GM18868 (cell line): ENCODE results near the gene SLCO4A1.

Experiments
- ATAC-seq: cut with Tn5 transposase; IDR thresholded peaks from one replicate; pipeline ENCODE4 v1.9.1; 2021; ENCODE audit warnings: mild to moderate bottlenecking, moderate library complexity; ENCODE audit not compliant: unreplicated experiment

SLCO4A1 gene, protein sequence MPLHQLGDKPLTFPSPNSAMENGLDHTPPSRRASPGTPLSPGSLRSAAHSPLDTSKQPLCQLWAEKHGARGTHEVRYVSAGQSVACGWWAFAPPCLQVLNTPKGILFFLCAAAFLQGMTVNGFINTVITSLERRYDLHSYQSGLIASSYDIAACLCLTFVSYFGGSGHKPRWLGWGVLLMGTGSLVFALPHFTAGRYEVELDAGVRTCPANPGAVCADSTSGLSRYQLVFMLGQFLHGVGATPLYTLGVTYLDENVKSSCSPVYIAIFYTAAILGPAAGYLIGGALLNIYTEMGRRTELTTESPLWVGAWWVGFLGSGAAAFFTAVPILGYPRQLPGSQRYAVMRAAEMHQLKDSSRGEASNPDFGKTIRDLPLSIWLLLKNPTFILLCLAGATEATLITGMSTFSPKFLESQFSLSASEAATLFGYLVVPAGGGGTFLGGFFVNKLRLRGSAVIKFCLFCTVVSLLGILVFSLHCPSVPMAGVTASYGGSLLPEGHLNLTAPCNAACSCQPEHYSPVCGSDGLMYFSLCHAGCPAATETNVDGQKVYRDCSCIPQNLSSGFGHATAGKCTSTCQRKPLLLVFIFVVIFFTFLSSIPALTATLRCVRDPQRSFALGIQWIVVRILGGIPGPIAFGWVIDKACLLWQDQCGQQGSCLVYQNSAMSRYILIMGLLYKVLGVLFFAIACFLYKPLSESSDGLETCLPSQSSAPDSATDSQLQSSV

DNA sequence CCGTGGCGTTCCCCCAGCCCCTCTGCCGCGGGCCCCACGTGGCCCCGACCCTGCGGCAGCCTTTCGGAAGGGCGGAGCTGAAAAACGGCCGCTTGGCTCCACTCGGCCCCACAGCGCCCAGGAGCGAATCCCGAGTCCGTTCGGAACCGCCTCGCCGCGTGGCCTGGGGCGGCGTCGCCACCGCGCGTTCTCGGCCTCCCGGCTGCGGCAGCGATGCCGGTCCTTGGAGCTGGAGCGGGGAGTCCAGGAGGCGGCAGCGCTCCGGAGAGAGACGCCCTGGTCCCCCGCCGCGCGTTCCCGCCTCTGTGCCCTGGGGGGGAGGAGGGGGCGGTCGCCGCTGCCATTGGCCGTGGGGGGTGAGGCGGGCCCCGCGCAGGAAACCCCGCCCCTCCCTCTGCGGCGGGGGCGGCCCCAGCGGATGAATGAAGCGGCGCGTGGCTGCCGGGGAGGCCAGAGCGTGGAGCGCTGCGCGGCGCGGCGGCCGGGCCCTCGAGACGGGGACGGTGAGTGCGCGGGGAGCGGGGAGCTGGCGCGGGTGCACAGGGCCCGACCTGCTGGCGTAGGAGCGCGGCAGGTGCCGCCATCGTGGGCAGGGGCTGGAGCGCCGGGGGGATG is at the start of gene SLCO4A1:
SLCO4A1 (plus strand) TSS at position 453 of the 615 bp plus-strand sequence. CDS start 13,952 bp downstream, outside the sequence.
- peak; percentile 76 for ATAC-seq

DNA sequence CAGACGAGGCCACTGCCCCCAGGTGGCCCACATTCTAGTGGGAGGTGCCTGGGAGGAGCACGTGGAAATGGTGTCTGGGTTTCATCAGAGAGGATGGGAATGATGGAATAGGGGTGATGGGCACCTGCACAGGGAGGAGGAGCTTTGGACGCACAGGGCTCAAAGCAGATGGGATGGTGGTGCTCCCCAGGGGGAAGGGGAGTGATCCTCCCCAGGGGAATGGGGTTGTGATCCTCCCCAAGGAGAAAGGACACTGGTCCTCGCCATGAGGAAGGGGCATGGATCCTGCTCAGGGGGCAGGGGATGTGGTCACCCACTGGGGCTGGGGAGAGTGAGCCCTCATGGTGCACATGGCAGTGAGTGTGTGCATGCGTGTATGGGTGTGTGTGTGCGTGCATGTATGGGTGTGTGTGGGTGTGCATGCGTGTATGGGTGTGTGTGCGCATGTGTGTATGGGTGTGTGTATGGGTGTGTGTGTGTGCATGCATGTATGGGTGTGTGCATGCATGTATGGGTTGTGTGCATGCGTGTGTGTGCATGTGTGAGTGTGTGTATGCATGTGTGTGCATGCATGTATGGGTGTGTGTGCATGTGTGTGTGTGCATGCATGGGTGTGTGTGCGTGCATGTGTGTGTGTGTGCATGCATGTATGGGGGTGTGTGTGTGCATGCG is 49.7 kb upstream of the SLCO4A1 start:
- ATAC-seq = no peak

DNA sequence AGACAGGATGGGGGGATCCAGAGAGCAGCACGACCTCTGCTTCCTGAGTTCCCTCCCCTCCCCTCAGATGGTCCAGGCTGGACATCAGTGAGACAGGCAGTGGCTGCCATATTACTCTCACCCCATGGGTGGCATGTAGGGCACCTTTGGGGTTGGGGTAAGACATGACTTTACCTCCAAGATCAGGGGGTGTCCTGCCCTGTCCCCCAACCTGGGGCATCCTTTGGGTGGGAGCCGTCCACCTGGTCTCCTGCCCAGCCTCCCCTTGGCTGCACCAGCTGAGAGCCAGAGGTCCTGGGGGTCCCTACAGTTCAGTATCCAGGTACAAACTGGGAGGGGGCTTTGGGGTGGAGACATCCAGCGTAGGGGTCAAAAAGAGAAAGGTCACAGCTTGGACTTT is 48.7 kb upstream of the SLCO4A1 start:
- ATAC-seq = no peak

DNA sequence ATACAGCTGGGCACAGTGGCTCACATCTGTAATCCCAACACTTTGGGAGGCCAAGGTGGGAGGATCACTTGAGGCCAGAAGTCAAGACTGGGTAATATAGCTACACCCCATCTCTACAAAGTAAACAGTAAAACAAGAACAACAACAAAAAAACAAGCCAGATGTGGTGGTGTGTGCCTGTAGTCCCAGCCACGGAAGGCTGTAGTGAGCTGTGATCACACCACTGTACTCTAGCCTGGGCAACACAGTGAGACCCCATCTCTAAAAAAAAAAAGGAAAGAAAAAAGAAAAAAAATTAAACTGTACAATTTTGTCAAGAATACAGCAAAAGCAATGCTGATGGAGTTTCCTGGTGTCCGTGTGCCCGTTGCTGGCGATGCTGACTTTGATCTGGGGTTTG is 47.2 kb upstream of the SLCO4A1 start:
- ATAC-seq = no peak

DNA sequence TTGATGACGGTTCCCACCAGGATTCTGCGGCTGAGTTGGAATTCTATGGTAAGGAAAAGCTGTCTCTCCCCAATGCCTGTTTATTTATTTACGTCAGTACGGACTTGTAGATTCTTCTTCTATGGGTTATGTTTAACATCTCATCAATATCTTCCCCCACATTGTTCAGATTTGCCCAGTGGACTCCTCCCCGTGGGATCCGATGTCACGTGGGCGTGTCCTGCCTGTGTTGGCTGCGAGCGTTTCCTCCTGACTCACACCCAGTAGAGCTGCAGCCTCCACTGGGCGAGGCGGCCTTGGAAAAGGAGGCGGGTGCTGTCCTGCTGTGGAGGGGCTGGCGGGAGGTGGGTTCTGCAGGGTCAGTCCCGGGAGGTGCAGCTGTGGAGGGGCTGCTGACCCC is 46.8 kb upstream of the SLCO4A1 start:
- ATAC-seq = no peak

DNA sequence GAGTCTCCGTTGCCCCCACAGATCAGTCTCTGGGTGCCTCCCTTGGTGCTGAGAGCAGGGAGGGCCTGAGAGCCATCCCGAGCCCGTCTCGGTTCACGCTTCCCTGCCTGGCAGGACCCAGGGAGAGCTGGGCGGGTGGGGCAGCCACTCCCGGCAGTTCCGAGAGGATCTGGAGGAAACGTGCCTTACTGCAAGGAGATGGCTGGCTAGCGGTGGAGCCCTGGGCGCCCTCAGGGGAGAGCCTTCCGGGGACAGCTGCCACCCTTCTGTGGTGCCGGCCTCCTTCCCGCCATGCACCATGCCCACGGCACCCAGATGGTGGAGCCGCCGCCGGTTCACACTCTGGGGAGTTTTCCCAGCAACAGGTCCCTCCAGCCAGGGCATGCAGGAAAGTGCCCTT is 45.8 kb upstream of the SLCO4A1 start:
- ATAC-seq = no peak

DNA sequence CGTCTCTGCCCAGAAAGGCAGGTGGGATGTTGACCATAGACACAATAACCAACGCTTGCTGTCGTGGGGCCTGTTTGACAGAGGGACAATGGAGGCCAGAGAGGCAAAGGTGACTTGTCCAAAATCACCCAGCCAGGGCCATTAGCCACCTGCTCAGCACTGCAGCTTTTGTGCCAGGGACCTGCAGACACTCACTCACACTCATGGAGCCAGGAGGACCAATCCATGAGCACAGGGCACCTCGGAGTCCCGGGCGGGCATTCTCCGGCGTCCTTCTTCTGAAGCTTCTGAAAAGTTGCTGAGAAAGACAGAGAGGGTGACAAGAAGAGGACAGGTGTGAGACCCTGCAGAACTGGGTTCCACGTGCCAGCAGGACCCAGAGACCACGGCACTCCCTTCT is 45.4 kb upstream of the SLCO4A1 start:
- ATAC-seq = no peak

DNA sequence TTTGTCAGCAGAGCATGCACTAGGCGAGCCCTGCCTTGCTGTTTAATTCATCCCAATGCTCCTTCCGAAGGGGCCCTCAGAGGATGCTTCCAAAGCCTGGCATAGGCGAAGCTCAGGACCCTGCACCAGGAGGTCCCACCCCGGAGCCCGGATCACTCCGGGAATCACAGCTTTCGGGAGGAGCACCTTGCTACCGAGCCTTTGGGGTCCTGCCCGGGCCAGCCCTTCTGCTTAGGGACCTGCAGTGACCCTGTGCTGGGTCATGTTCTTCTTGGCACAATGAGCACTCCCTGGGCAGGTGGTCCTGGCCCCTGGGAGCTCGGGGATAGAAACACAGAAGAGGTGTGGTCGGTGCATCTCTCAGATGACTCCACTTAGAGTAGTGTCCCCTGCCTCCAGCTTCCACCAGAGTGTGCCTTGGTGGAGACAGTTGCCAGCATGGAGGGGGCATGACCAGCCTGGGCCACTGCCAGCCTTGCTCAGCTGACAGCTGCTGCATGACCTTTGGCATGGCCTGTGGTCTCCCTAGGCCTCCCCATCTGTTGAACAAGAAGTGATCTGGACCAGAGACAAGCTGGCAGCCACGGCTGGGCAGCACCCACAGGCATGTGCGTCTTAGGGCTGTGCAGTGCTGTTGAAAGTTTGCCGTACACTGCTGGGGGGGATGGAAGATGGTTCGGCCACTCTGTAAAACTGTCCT is 44.7 kb upstream of the SLCO4A1 start:
- ATAC-seq = no peak

DNA sequence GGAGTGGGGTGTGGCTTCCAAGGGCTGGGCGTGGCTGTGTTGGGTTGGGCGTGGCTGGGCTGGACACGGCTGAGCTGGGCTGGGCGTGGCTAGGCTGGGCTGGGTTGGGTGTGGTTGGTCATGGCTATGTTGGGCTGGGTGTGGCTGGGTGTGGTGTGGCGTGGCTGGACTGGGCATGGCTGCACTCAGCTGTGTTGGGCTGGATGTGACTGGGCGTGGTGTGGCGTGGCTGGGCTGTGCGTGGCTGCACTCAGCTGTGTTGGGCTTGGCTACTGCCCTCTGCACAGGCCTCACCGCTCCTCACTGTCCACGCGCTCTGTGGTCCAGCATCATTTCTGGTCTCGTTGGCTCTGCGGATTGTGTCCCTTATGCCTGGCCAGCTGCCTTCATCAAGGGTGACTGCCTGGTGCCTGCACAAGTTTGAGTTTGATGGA is 43.5 kb upstream of the SLCO4A1 start:
- no peak for ATAC-seq

DNA sequence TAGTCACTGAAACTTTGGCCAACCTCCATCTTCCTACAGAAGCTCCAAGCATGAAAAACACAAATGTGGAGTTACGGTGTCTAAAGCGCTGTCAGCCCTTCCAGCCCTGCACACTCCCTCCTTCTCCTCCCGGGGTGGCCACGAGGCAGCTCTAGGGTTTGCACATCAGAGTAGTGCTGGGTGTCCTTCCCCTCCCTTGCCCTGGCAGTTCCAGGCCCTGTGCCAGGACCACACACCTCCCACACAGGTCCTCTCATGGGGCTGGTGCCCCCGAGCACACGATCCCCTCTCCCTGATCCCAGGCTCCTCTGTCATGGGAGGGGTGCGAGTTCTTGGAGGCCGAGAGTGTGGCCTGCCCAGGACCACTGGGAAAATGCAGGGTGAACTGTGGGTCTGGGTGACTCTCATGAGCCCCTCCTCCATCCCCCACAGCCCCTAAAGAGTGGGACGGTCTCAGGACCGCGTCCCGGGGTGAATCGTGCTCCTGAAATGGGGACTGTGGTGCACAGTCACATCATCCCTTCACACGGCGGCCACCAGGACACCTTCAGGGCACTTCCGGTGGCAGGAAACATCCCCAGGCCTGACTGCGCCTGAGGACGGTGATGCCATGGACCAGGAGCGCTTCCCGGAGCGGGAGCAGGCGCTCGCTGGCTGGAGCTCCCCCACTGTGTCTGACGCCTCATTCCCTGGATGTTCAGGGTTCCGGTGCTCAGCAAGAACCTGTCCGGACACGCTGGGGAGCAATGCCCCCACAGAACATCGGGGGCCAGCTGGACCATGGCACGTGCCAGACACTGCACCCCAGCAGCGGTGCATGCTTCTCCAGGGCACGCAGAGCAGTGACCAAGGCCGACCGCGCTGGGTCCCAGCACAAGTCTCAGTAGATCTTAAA is 42.8 kb upstream of the SLCO4A1 start:
- ATAC-seq = no peak

DNA sequence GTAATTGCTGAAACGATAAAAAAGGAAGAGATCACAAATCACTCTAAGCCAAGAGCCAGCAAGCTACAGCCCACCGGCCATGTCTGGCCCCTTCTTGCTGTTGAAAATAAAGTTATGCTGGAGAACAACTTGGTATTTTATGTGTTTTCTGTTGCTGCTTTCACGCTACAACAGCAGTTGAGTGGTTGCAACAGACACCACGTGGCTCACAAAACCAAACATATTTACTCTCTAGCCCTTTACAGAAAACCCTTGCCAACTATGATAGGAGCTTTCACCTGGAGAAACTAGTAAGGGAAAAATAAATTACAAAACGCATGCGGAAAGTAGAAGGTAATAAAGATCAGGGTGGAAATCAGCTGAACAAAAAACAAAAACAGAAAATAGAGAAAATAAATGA is 41.1 kb upstream of the SLCO4A1 start:
- no peak for ATAC-seq

DNA sequence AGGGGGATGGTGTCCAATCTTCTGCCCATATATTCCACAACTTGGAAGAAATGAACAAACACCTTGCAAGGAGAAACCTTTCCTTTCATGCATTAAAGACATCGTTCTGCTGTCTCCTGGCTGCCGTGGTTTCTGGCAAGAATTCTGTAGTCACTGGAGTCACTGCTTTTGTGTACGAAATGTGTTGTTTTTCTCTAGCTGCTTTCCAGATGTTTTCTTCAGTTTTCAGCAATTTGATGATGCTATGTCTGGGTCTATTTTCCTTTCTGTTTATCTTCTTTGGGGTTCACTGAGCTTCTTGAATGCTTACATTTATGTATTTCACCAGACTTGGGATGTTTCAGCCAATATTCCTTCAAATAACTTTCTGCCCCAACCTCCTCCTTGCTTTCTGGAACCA is 40.6 kb upstream of the SLCO4A1 start:
- ATAC-seq = no peak

DNA sequence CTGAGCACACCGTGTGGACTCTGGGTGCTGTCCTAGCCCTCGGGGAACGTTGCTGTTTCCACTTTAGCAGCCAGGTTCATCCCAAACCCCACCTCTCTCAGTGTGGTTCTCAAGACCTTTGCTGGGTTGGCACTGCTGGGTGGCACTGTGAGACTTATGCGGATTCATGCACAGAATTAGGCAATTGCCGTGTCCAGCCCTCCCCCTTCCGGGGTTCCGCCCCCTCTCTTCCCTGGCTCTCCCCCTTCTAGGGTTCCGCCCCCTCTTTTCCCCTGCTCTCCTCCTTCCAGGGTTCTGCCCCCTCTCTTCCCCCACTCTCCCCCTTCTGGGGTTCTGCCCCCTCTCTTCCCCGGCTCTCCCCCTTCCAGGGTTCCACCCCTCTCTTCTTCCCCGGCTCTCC is 39.8 kb upstream of the SLCO4A1 start:
- ATAC-seq = no peak

DNA sequence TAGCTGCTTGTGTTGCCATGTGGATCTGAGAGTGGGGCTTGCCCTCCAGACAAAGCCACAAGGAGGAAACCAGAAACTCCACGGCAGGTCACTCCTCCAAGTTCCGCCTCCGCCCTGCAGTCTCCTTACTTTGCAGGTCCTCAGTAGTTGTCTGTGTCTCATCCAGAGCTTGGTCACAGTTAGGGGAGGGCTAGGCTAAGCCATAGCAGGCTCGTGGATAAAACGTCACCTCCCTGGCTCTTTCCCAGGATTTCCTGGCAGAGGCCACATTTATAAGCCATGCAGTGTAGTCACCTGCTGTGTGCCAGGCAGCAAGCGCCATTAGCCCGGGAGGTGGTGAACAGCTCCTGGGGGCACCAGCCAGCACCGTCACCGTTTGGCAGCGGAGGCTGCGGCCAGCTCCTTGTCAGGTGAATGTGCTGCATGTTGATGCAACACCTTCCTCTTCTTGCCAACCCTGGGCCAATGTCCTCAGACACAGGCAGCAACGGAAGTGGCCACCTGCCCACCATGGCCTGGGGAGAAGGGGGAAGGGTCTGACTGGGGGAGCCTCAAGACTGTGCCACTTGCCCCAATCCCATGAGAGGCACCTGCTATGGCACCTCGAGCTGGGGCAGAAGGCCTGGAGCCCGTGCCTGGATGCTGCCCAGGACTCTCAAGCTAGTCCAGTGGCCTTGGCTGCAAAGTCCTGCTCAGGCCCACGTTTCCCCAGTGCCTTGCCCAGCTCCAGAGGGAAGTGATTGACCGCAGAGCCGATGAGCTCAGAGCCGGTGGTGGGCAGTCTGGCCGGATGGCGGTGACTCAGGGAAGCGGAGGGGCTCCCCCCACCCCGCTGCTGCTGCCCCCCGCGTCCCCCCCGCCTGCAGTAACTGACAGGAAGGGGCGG is 39.0 kb upstream of the SLCO4A1 start:
- no peak for ATAC-seq

DNA sequence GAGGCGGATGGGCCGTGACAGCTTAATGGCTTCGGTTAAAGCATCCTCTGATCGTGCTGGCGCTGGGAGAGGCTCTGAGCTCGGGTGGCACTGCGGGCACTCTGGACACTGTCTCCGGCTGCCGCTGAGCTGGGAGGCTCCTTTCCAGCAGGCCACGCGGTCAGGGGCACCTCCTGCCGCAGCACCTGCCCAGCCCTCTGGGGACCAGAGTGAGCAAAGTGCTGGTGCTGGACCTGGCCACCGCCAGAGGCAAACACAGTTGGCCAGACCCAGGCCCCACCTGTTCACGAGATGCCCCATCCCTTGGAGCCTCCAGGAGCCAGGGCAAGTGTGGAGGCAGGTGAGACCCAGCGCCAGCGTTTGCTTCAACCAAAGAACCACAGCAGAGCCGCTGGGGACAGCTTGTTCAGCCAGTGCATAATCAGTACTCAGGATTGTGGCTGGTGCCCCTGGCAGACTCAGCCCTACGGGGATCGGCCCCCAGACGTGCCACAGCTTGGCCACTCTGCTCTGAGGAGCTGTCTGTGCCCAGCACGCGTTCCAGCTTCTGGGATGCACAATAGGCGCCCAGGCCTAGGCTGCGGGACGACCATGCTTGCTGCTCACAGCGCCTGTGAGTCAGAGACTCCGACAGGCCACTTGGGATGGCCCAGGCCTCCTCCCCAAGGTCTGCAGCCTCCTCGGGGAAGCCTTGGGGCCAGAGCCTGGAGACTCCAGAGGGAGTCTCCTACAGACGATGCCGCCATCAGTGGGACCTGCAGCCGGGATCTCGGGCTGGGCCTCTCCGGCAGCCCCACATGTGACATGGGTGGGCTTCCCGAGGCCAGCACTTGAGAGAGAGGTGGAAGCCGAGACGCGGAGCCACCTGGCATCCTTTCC is 38.2 kb upstream of the SLCO4A1 start:
- no peak for ATAC-seq

DNA sequence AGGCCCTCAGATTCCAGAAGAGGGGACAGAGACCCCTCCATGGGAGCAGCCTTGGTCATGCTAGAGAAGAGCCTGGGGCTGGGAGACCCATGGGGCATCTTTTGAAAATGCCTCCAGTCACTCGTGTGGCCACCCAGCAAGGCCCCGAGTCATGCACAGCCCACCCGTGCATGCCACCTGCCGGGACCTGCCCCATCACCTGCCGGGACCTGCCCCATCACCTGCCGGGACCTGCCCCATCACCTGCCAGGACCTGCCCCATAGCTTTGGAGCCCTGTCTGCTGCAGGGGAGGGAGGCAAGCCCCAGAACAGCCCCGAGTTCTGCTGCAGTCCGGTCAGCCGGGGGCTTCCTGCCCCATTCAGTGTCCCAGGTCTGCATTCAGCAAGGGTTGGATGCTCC is 37.5 kb upstream of the SLCO4A1 start:
- no peak for ATAC-seq

DNA sequence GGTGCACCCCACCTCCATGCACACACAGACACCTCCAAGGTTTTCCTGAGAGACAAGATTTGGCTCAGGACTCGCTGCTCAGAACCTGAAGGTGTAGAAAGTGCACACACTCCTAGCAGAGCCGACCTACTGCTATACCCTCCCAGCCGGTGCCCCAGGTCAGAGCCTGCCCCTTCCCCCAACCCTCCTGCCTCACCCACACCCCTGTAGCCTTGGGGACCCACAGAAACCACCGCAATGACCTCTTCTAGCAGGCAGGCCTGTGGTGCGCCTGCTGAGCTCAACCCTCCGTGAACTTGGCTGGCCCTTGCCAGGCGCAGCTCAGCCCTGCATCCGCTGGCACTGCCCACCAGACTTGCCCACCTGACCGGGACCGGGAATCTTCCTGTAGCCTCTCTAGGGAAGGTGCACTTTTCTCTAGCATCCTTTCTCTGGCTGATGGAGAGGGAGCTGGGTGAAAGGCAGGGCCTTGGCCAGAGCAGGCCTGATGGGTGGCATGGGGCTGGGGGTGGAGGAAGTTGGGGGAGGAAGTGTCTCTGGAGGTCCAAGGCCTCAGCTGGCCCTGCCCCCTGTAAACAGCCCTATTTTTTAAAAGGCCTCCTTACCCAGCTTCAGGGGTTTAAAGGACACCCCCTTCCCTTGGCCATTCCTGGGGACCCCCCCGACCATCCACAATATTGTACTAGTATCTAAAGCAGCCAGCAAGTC is 36.9 kb upstream of the SLCO4A1 start:
- ATAC-seq = no peak
